Activated CD8-positive, alpha-beta T cell treated with anti-CD3 and anti-CD28 coated beads for 36 hours (primary cell): ENCODE data around the gene TNFRSF9. TPM values are rescaled to one million over a fixed set of nuclear protein-coding genes. Genes with fewer than 3 reads are reported as not detected.

ENCODE experiments used
- ATAC-seq: fragments of 200-7000 bp; cut with Tn5 transposase; one replicate; pipeline ENCODE4 v1.10.0; 2021; ENCODE audit warnings: mild to moderate bottlenecking, moderate library complexity
- CTCF ChIA-PET: fragments of 350-600 bp; sonication (Branson Sonifier 250); formaldehyde crosslinking; loops from one replicate; lab custom pipeline; 2021; ENCODE audit warnings: antibody characterized with exemption; lab: Charles Lee
- POLR2A ChIA-PET: fragments of 350-600 bp; sonication (Branson Sonifier 250); formaldehyde crosslinking; loops from one replicate; lab custom pipeline; 2021; ENCODE audit warnings: antibody characterized with exemption; lab: Charles Lee
- DNase-seq: peaks from one replicate; pipeline ENCODE4 v3.0.0-alpha.2; 2020
- H3K27ac Mint-ChIP-seq: one replicate; pipeline ENCODE4 v1.8.0; 2021; ENCODE audit warnings: mild to moderate bottlenecking, mixed read lengths
- H3K27me3 Mint-ChIP-seq: one replicate; pipeline ENCODE4 v1.8.0; 2021; ENCODE audit warnings: mixed read lengths
- H3K36me3 Mint-ChIP-seq: one replicate; pipeline ENCODE4 v1.8.0; 2021; ENCODE audit warnings: low read depth, mixed read lengths
- H3K4me1 Mint-ChIP-seq: one replicate; pipeline ENCODE4 v1.8.0; 2021; ENCODE audit warnings: low read depth, mixed read lengths
- H3K4me3 Mint-ChIP-seq: one replicate; pipeline ENCODE4 v1.8.0; 2021; ENCODE audit warnings: mild to moderate bottlenecking, moderate library complexity, mixed read lengths
- H3K9me3 Mint-ChIP-seq: one replicate; pipeline ENCODE4 v1.8.0; 2021; ENCODE audit warnings: mixed read lengths
- intact Hi-C: fragments of 100-400 bp; cut with micrococcal nuclease; formaldehyde crosslinking; loops from one replicate; pipeline ENCODE4 v1.10.0; 2022
- total RNA-seq, 2 experiments: library from RNA; stranded (reverse); gene quantifications; one replicate each; pipeline ENCODE4 v1.2.3, GENCODE V29; 2021
- TF ChIP-seq, protein P1 (sequence below): fragments of 200-600 bp; IDR thresholded peaks from one replicate; pipeline ENCODE4 v1.8.0; 2022; ENCODE audit warnings: antibody characterized with exemption, mild to moderate bottlenecking

TNFRSF9 gene
- total RNA-seq, 2 experiments from 2014 or later = 214 to 219 TPM

DNA sequence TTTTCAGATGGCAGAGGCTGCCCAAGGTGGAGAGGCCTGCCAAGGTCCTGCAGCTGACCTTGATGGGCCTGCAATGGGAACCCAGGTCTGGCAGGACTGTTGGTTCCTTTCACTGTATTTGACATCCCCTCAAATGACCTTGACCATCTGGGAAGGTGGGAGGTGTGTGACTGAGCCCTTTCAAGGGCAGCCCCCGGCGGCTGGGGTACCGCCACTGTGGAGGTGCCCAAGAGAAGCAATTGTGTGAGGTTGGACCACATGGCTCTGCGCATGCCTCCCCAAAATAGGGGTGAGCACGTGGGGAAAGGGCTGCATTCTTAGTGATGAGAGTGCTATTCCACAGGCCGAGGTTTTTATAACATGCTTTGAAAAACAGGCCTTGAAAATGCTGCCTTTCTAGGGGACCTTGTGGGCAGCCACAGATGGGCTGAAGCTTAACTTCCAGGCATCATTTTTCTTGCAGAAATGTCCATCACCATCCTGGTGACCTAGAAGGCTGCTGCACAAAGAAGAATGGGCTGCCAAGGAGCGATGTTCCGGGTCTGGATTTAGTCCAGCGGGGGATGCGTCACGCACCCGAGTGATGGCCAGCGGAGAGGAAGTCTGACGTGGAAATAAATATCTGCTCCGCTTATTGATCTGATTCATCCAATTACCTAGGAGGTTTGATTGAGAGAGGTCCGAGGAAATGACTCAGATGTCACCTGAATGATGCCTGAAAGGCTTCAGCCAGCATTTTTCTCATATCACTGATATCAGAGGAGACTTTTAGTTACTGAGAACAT is 71.3 kb downstream of the TNFRSF9 start:
- no peaks in the 10 kb centered on the region for H3K9me3 Mint-ChIP-seq
- H3K27me3 Mint-ChIP-seq = no peaks in the 10 kb centered on the region
- H3K4me3 Mint-ChIP-seq = no peak overlapping the region
- no peak for DNase-seq
- no peaks in the 10 kb centered on the region for H3K4me1 Mint-ChIP-seq
- intact Hi-C loops = no loop called here
- H3K36me3 Mint-ChIP-seq = no peaks in the 10 kb centered on the region
- no peak overlapping the region for H3K27ac Mint-ChIP-seq
- TF ChIP-seq, protein P1, sequence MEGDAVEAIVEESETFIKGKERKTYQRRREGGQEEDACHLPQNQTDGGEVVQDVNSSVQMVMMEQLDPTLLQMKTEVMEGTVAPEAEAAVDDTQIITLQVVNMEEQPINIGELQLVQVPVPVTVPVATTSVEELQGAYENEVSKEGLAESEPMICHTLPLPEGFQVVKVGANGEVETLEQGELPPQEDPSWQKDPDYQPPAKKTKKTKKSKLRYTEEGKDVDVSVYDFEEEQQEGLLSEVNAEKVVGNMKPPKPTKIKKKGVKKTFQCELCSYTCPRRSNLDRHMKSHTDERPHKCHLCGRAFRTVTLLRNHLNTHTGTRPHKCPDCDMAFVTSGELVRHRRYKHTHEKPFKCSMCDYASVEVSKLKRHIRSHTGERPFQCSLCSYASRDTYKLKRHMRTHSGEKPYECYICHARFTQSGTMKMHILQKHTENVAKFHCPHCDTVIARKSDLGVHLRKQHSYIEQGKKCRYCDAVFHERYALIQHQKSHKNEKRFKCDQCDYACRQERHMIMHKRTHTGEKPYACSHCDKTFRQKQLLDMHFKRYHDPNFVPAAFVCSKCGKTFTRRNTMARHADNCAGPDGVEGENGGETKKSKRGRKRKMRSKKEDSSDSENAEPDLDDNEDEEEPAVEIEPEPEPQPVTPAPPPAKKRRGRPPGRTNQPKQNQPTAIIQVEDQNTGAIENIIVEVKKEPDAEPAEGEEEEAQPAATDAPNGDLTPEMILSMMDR = no peak
- no peak for ATAC-seq
- POLR2A ChIA-PET = interaction anchor here (1.2 kb wide), 1 partner anchor 22 kb away, joined by 3 read pairs; no protein-coding TSS in a partner anchor
- CTCF ChIA-PET = interaction anchor here (1.2 kb wide), 1 partner anchor 117 kb away, joined by 3 read pairs; no protein-coding TSS in a partner anchor

DNA sequence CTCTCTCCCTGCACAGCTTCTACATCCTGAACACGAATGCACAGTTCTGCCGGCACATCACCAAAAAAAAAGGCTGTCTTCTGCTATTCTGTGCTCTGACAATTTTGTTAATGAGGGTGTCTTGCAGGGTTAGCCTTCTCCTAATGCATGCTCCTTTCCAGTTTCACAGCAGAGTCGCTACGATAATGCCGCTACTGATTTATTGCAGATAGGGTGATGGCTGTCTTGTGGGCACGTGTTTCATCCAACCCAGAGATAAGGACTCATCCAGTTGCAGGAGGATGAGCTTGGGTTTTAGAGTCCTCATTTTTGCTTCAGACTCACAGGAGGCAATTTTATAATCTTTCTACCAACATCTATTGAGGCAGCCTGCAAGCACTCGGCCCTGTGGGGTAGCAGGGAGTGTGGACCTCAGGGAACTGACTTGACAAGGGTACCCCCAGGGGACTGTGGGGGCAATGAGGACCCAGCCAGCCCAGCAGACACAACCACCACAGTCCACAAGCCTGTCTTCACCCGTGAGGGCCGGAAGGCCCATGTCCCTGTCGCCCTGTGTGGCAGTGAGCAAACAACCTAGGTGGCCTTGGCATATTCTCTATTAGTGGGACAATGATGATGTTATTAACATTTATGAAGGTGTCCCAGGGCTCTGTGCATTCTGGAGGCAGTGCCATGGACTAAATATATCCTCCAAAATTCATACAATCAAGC is 72.4 kb downstream of the TNFRSF9 start:
- ATAC-seq (no peak), DNase-seq (no peak)
- TF ChIP-seq, protein P1 = no peak
- no peaks in the 10 kb centered on the region for H3K36me3 Mint-ChIP-seq
- no peaks in the 10 kb centered on the region for H3K9me3 Mint-ChIP-seq
- ChIA-PET CTCF (no interaction called here), POLR2A (no interaction called here)
- intact Hi-C loops = no loop called here
- H3K27me3 Mint-ChIP-seq = no peaks in the 10 kb centered on the region
- H3K4me1 Mint-ChIP-seq = no peaks in the 10 kb centered on the region
- H3K27ac Mint-ChIP-seq = no peak overlapping the region
- no peak overlapping the region for H3K4me3 Mint-ChIP-seq

DNA sequence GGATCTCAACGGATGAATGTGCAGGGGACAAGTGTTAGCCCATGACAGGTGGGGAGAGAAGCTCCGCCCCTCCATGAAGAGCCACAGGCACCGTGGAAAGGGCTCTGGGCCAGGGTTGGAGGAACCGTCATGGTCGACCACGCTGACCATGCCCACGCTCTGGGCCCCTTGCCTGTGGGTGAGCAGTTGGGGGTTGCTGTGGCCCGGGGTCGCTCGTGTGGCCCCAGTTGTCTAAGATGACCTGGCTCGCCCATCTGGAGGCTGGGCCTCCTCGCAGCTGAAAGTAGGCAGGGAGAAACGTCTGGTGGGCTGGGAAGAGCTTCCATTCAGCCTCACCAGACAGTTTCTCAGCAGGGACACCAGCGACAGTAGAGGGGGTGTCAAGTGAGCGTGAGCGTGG is 74.7 kb downstream of the TNFRSF9 start:
- Mint-ChIP-seq H3K4me3 (no peak overlapping the region), H3K27ac (no peak overlapping the region), H3K36me3 (no peaks in the 10 kb centered on the region), H3K27me3 (no peaks in the 10 kb centered on the region), H3K4me1 (no peaks in the 10 kb centered on the region), H3K9me3 (no peaks in the 10 kb centered on the region)
- POLR2A ChIA-PET = interaction anchor here (0.5 kb wide), 1 partner anchor 45 kb away, joined by 3 read pairs; no protein-coding TSS in a partner anchor
- CTCF ChIA-PET = no interaction called here
- no peak for ATAC-seq
- TF ChIP-seq, protein P1 = no peak
- DNase-seq = no peak
- intact Hi-C loops = no loop called here

Other genes with a start within 250 kb of the TNFRSF9 start
- 10 to 100 TPM; 13.2 to 20.9 TPM for gene VAMP3, start 169.5 kb downstream of the TNFRSF9 start, total RNA-seq
- gene PER3, start 156.5 kb downstream of the TNFRSF9 start, total RNA-seq = 1 to 10 TPM; 2.1 to 2.4 TPM
- not detected for gene UTS2, start 87.8 kb downstream of the TNFRSF9 start, total RNA-seq
- gene PARK7, start 20.9 kb upstream of the TNFRSF9 start, total RNA-seq = 100 to 1,000 TPM; 539 to 552 TPM
- gene ERRFI1, start 85.5 kb upstream of the TNFRSF9 start, total RNA-seq = 1 to 10 TPM; 1.6 to 2.2 TPM